ENCODE data around the gene SEC24D. TPM values are rescaled to one million over a fixed set of nuclear protein-coding genes. Genes with fewer than 3 reads are reported as not detected.

SEC24D gene
- total RNA-seq, 1 donor from 2014 or later, result 48.1 TPM

GRCh38 chr4:118742050-118742449, 93.9 kb downstream of the SEC24D start:
- Histone ChIP-seq H3K4me1 (no peaks in the 10 kb centered on the region), H3K27me3 (no peaks in the 10 kb centered on the region), H3K9me3 (no peaks in the 10 kb centered on the region), H3K36me3 (peaks cover 82% of the 10 kb centered on the region), H3K27ac (no peak overlapping the region), H3K4me3 (no peak overlapping the region)
- DNase-seq (no peak), ATAC-seq (no peak)
- no peak for TF ChIP-seq CTCF (IDR thresholded peaks at IDR 0.05)
- intact Hi-C loops (cut with DNase I), result no loop called here

- no peak overlapping the region for H3K27ac ChIP-seq
- no peak overlapping the region for H3K4me3 ChIP-seq
- no peaks in the 10 kb centered on the region for H3K9me3 ChIP-seq
- H3K27me3 ChIP-seq, result no peaks in the 10 kb centered on the region
- DNase-seq (no peak), ATAC-seq (no peak)
- no peak for TF ChIP-seq CTCF (IDR thresholded peaks at IDR 0.05)
- peaks cover 82% of the 10 kb centered on the region for H3K36me3 ChIP-seq
- H3K4me1 ChIP-seq, result no peaks in the 10 kb centered on the region
- intact Hi-C loops (cut with DNase I), result no loop called here
These were observed 94.5 kb downstream of the SEC24D start for GRCh38 chr4:118741301-118741855.

DNA sequence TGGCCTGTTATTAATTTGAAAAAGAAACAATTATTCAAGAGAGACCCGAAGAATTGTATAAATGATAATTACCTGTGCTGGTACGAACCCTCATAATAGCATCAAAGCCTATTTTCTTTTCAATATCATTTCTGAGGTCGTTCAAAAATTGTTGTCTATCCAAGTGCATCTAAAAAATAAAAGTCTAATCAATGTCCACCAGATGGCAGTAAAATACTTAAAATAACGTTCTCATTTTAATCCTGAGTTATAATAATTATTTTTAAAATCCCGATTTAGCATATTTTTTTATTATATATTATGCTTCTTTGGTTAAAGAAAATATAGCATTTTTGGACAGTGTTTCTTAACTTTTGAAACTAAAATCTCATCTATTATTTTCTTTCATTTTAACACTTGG, 95.1 kb downstream of the SEC24D start:
- peaks cover 86% of the 10 kb centered on the region for H3K36me3 ChIP-seq
- H3K4me3 ChIP-seq, result no peak overlapping the region
- no peak for DNase-seq
- no peak overlapping the region for H3K27ac ChIP-seq
- no peaks in the 10 kb centered on the region for H3K4me1 ChIP-seq
- intact Hi-C loops (cut with DNase I), result no loop called here
- no peak for ATAC-seq
- H3K9me3 ChIP-seq, result no peaks in the 10 kb centered on the region
- TF ChIP-seq CTCF (IDR thresholded peaks at IDR 0.05), result peak; percentile 53
- no peaks in the 10 kb centered on the region for H3K27me3 ChIP-seq

DNA sequence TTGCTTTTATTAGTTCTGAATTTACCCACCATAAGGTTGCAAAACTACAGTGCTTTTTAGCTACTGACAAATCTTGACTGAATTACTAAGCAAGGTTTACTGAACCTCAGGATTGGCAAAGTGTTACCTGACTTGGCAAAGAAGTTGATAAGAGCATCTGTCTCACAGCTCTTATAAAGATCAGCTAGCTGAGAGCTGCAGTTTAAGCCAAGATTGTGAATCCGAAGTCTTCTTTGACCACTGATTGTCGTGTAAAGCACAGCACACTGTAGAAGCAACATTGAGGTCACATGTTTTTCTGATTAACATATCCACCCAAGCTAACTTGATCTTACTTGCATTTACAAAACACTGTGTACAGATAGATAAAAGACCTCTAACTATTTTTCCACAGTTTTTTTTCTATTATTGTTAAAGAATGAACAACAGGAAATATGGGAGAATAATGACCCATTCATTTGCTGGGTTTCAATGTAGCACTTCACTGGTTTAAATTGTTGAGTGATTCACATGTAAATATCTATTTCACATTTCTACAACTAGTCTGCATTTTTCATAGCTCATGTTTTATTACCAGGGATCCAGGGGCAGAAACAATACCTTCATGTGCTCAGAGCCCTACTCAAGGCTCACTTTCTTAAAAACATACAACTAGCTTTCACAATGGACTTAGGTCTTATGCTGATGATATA, 96.8 kb downstream of the SEC24D start:
- Histone ChIP-seq H3K36me3 (peaks cover 87% of the 10 kb centered on the region), H3K9me3 (no peaks in the 10 kb centered on the region), H3K4me3 (no peak overlapping the region), H3K27ac (no peak overlapping the region), H3K4me1 (no peaks in the 10 kb centered on the region), H3K27me3 (no peaks in the 10 kb centered on the region)
- no peak for ATAC-seq
- intact Hi-C loops (cut with DNase I), result no loop called here
- no peak for DNase-seq
- TF ChIP-seq CTCF (IDR thresholded peaks at IDR 0.05), result no peak

DNA sequence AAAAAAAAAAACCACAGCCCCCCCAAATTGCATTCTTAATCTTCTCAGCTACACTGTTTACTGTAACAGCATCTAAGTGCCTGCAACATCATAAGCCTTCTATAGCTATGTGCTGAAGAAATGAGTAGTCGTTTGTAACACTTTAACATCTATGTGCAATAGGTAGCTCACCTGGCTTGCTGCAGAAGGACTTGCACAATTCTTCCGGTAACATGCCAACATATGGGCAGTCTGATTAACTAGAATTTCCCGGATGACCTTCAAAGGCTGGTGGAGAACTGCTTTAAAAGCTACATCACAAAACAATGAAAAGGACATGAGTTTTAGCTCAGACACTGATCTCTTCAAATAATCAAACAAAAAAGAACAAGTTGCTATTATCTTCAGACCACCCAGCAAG, 97.8 kb downstream of the SEC24D start:
- Histone ChIP-seq H3K27ac (no peak overlapping the region), H3K9me3 (no peaks in the 10 kb centered on the region), H3K27me3 (no peaks in the 10 kb centered on the region), H3K4me1 (no peaks in the 10 kb centered on the region), H3K36me3 (peaks cover 87% of the 10 kb centered on the region), H3K4me3 (no peak overlapping the region)
- intact Hi-C loops (cut with DNase I), result no loop called here
- TF ChIP-seq CTCF (IDR thresholded peaks at IDR 0.05), result no peak
- DNase-seq (no peak), ATAC-seq (no peak)

Measured in upper lobe of right lung (tissue), 1 donor.